OCI-LY3 (cell line): ENCODE measurements around the gene SCN4A.
A peak's percentile ranks its signal among the peaks of the same experiment; 100 is the strongest.
"Not testable (repeated sequence)": the region's sequence is repeated elsewhere in the genome, so short reads cannot be mapped to it uniquely, and the experiment has no call there.

Source experiments
- H2AFZ ChIP-seq: fragments of 200-600, 300-600 bp; shearing (Covaris generic); 2 replicates; pipeline ENCODE4 v1.6.0; 2014; ENCODE audit warnings: antibody characterized with exemption, low read depth, low read length
- H3K27ac ChIP-seq: fragments of 200-600, 300-600 bp; sonication (generic); 2 replicates; pipeline ENCODE4 v1.5.1; 2014; ENCODE audit warnings: mild to moderate bottlenecking, low read length, moderate library complexity, mixed read lengths
- H3K27me3 ChIP-seq: fragments of 200-600, 300-600 bp; sonication (generic); 2 replicates; pipeline ENCODE4 v1.6.1; 2014; ENCODE audit warnings: low read depth, low read length, mixed read lengths
- H3K36me3 ChIP-seq: fragments of 200-600, 300-600 bp; sonication (generic); replicated peaks from 2 replicates; pipeline ENCODE3; 2014; ENCODE audit warnings: low read depth, low read length, mixed read lengths
- H3K4me1 ChIP-seq: fragments of 300-600, 200-600 bp; sonication (generic); 2 replicates; pipeline ENCODE4 v1.6.1; 2014; ENCODE audit warnings: low read length, mixed read lengths
- H3K4me2 ChIP-seq: fragments of 200-600, 300-600 bp; sonication (generic); 2 replicates; pipeline ENCODE4 v1.6.1; 2014; ENCODE audit warnings: low read length, mixed read lengths
- H3K4me3 ChIP-seq: fragments of 300-600, 200-600 bp; sonication (generic); 2 replicates; pipeline ENCODE4 v1.5.1; 2014; ENCODE audit warnings: antibody characterized with exemption, mild to moderate bottlenecking, low read length, moderate library complexity
- H3K79me2 ChIP-seq: fragments of 300-600, 200-600 bp; shearing (Covaris generic); 2 replicates; pipeline ENCODE4 v1.6.1; 2014; ENCODE audit warnings: mild to moderate bottlenecking, low read length, mixed read lengths
- H3K9ac ChIP-seq: fragments of 300-600, 200-600 bp; shearing (Covaris generic); 2 replicates; pipeline ENCODE4 v1.6.0; 2014; ENCODE audit warnings: mild to moderate bottlenecking, low read length, moderate library complexity
- H3K9me3 ChIP-seq: fragments of 200-600, 300-600 bp; shearing (Covaris generic); 2 replicates; pipeline ENCODE4 v1.6.1; 2014; ENCODE audit warnings: low read length, mixed read lengths; ENCODE audit not compliant: insufficient read depth
- H4K20me1 ChIP-seq: fragments of 200-600, 300-600 bp; sonication (generic); 2 replicates; pipeline ENCODE4 v1.6.1; 2016; ENCODE audit warnings: low read length, mixed read lengths; ENCODE audit not compliant: insufficient read depth
- TF ChIP-seq, protein P1 (sequence below): fragments of 200-600, 300-600 bp; sonication (generic); IDR thresholded peaks from 2 replicates; pipeline ENCODE4 v1.5.1; 2014; ENCODE audit warnings: antibody characterized with exemption, low read length, low read depth

Gene SCN4A

DNA sequence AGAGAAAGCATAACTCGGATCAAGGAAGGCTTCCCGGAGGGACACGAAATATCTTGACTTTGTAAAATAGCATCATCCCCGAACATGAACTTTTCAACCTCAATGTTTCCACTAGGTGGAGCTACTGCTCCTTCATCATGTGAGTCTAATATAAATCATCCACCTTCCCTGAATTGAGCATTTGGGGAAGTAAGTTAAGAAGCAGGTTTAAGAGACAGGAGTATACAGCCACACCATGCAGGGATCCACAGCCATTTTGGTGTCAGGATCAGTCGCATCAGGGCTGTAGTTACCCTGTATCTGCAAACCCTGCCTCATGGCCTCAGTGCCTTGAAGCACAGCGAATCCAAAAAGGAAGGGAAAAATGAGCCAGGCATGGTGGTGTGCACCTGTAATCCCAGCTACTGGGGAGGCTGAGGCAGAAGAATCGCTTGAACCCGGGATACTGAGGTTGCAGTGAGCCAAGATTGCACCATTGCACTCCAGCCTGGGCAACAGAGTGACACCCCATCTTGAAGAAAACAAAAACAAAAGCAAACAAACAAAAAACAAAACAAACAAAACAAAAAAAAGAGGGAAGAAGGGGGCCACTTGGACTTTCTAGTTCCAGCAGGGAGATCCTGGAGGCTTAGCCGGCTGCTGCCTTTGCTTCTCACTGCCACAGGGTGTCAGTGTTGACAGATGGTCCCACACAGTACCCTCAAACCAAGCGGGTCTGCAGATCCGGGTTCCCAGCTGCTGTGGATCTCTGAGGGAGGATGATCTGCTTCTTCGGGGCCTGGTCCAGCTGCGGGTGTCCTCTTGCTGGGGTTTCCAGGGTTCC is 83.5 kb downstream of the SCN4A start:
- not testable (repeated sequence) for H3K9ac ChIP-seq, H3K27ac ChIP-seq, H2AFZ ChIP-seq, H3K9me3 ChIP-seq, H3K36me3 ChIP-seq, H4K20me1 ChIP-seq, H3K27me3 ChIP-seq, H3K4me1 ChIP-seq, H3K79me2 ChIP-seq, H3K4me3 ChIP-seq
- peak overlapping the region; percentile 41; the same call in 1 of the 2 replicates for H3K4me2 ChIP-seq
- TF ChIP-seq, protein P1, sequence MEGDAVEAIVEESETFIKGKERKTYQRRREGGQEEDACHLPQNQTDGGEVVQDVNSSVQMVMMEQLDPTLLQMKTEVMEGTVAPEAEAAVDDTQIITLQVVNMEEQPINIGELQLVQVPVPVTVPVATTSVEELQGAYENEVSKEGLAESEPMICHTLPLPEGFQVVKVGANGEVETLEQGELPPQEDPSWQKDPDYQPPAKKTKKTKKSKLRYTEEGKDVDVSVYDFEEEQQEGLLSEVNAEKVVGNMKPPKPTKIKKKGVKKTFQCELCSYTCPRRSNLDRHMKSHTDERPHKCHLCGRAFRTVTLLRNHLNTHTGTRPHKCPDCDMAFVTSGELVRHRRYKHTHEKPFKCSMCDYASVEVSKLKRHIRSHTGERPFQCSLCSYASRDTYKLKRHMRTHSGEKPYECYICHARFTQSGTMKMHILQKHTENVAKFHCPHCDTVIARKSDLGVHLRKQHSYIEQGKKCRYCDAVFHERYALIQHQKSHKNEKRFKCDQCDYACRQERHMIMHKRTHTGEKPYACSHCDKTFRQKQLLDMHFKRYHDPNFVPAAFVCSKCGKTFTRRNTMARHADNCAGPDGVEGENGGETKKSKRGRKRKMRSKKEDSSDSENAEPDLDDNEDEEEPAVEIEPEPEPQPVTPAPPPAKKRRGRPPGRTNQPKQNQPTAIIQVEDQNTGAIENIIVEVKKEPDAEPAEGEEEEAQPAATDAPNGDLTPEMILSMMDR = peak; percentile 35
